ENCODE results near the gene ALS2CL. TPM values are rescaled to one million over a fixed set of nuclear protein-coding genes. Genes with fewer than 3 reads are reported as not detected.
A peak's percentile ranks its signal among the peaks of the same experiment; 100 is the strongest.

Gene ALS2CL
- total and polyA plus RNA-seq, 2 experiments from 2014 or later: 3.4 to 11.8 TPM

GRCh38 chr3:46702246-46703012, 8.9 kb upstream of the ALS2CL start:
- no peak for DNase-seq (ENCODE audit: low spot score)

GRCh38 chr3:46701181-46701939, 7.9 kb upstream of the ALS2CL start, which contains the start of gene TMIE:
Gene TMIE (plus strand): TSS chr3:46701392. CDS start chr3:46701488, 96 bp downstream.
- peak; percentile 52 for DNase-seq (ENCODE audit: low spot score)
- no peak within 1 kb of the TSS for H3K27ac Mint-ChIP-seq

More at GRCh38 chr3:46702246-46703012, 8.9 kb upstream of the ALS2CL start:
- Histone ChIP-seq H2AFZ (no peak overlapping the region), H3K27ac (ENCODE audit: low read depth) (no peak overlapping the region), H4K20me1 (replicated peaks; ENCODE audit: insufficient read depth) (no peaks in the 10 kb centered on the region), H3K4me2 (no peak overlapping the region), H3K79me2 (replicated peaks; ENCODE audit: insufficient read depth) (no peaks in the 10 kb centered on the region), H3F3A (replicated peaks; ENCODE audit: low read depth) (no peaks in the 10 kb centered on the region), H3K9me2 (ENCODE audit: insufficient read depth) (no peaks in the 10 kb centered on the region), H3K36me3 (ENCODE audit: insufficient read depth) (no peaks in the 10 kb centered on the region), H3K4me1 (ENCODE audit: insufficient read depth) (peaks cover 4% of the 10 kb centered on the region; the same call in 1 of the 2 replicates), H3K4me3 (no peak overlapping the region), H3K27me3 (ENCODE audit: insufficient read depth) (peaks cover 23% of the 10 kb centered on the region)
- Mint-ChIP-seq H3K27me3 (ENCODE audit: insufficient read depth, low read depth, poor library complexity) (peaks cover 21% of the 10 kb centered on the region), H3K4me3 (no peak overlapping the region), H3K27ac (no peak overlapping the region), H3K9me3 (no peaks in the 10 kb centered on the region), H3K36me3 (ENCODE audit: low read depth) (no peaks in the 10 kb centered on the region), H3K4me1 (peaks cover 12% of the 10 kb centered on the region; the same call in 2 of the 3 replicates)
- ATAC-seq: no peak
- no peak for TF ChIP-seq NANOG (IDR thresholded peaks at IDR 0.05; ENCODE audit: borderline replicate concordance)
- TF ChIP-seq EZH2phosphoT487 (IDR thresholded peaks at IDR 0.05; ENCODE audit: unreplicated experiment): no peak
- no peak for TF ChIP-seq ZNF331 (CRISPR knock-in tag; IDR thresholded peaks at IDR 0.05; ENCODE audit: low read depth)
- TF ChIP-seq JUNB (IDR thresholded peaks at IDR 0.05; ENCODE audit: unreplicated experiment): no peak
- no peak for TF ChIP-seq ZNF114 (CRISPR knock-in tag; IDR thresholded peaks at IDR 0.05)
- no peak for TF ChIP-seq CREB1 (CRISPR knock-in tag; IDR thresholded peaks at IDR 0.05; ENCODE audit: low read depth)
- TF ChIP-seq EZH2 (IDR thresholded peaks at IDR 0.05; ENCODE audit: low read depth, unreplicated experiment): no peak
- TF ChIP-seq POLR2AphosphoS5 (IDR thresholded peaks at IDR 0.05; ENCODE audit: low read depth): no peak

More at GRCh38 chr3:46701181-46701939, 7.9 kb upstream of the ALS2CL start, which contains the start of gene TMIE:
- H2AFZ ChIP-seq: peak within 1 kb of the TSS; percentile 84
- Mint-ChIP-seq H3K4me1 (peaks cover 8% of the 10 kb centered on the region; the same call in 2 of the 3 replicates), H3K36me3 (ENCODE audit: low read depth) (no peaks in the 10 kb centered on the region), H3K27me3 (ENCODE audit: insufficient read depth, low read depth, poor library complexity) (peaks cover 20% of the 10 kb centered on the region), H3K9me3 (no peaks in the 10 kb centered on the region), H3K4me3 (peak within 1 kb of the TSS; percentile 53; the same call in 2 of the 3 replicates)
- H3K36me3 ChIP-seq (ENCODE audit: insufficient read depth): no peaks in the 10 kb centered on the region
- ATAC-seq: peak; percentile 14
- H3K4me1 ChIP-seq (ENCODE audit: insufficient read depth): peaks cover 4% of the 10 kb centered on the region; the same call in 1 of the 2 replicates
- H3K79me2 ChIP-seq (replicated peaks; ENCODE audit: insufficient read depth): no peaks in the 10 kb centered on the region
- no peak within 1 kb of the TSS for H3K27ac ChIP-seq (ENCODE audit: low read depth)
- H3K27me3 ChIP-seq (ENCODE audit: insufficient read depth): peaks cover 23% of the 10 kb centered on the region
- H3K9me2 ChIP-seq (ENCODE audit: insufficient read depth): no peaks in the 10 kb centered on the region
- peak within 1 kb of the TSS; percentile 80 for H3K4me2 ChIP-seq
- no peaks in the 10 kb centered on the region for H4K20me1 ChIP-seq (replicated peaks; ENCODE audit: insufficient read depth)
- H3K4me3 ChIP-seq: peak within 1 kb of the TSS; percentile 55
- TF ChIP-seq NANOG (IDR thresholded peaks at IDR 0.05; ENCODE audit: borderline replicate concordance): no peak
- TF ChIP-seq CTCF (conservative IDR thresholded peaks at IDR 0.05; ENCODE audit: low read depth in 2 of 2): no peak
- TF ChIP-seq CREB1 (CRISPR knock-in tag; IDR thresholded peaks at IDR 0.05; ENCODE audit: low read depth): no peak
- TF ChIP-seq EZH2 (IDR thresholded peaks at IDR 0.05; ENCODE audit: low read depth, unreplicated experiment): no peak
- no peak for TF ChIP-seq ZNF114 (CRISPR knock-in tag; IDR thresholded peaks at IDR 0.05)
- no peak for TF ChIP-seq REST (IDR thresholded peaks at IDR 0.05; ENCODE audit: unreplicated experiment)
- TF ChIP-seq POLR2AphosphoS5 (IDR thresholded peaks at IDR 0.05; ENCODE audit: low read depth): no peak
- no peak for TF ChIP-seq STAT1 (IDR thresholded peaks at IDR 0.05; ENCODE audit: unreplicated experiment)
- TF ChIP-seq ZNF331 (CRISPR knock-in tag; IDR thresholded peaks at IDR 0.05; ENCODE audit: low read depth): no peak
- TF ChIP-seq EZH2phosphoT487 (IDR thresholded peaks at IDR 0.05; ENCODE audit: unreplicated experiment): no peak
- no peaks in the 10 kb centered on the region for H3F3A ChIP-seq (replicated peaks; ENCODE audit: low read depth)

Data from GM23338 (cell line).